Transverse colon (tissue), 4 donors: ENCODE measurements around the gene FBLN2. TPM values are rescaled to one million over a fixed set of nuclear protein-coding genes. Genes with fewer than 3 reads are reported as not detected.

ENCODE experiments used
- DNase-seq: peaks from one replicate; pipeline ENCODE4 v3.0.0-alpha.2; 2019
- H3K27ac ChIP-seq, 4 donors: fragments of 200-600 bp; sonication (generic); 2 replicates each; pipeline ENCODE4 v1.5.1; 2016 to 2018; ENCODE audit warnings: inconsistent platforms in 4 of 4
- H3K27me3 ChIP-seq: fragments of 200-600 bp; sonication (generic); 2 replicates; pipeline ENCODE4 v1.5.1; 2017; ENCODE audit warnings: inconsistent platforms
- H3K36me3 ChIP-seq, 4 donors: fragments of 200-600 bp; sonication (generic); 2 replicates each; pipeline ENCODE4 v1.5.1; 2017 to 2019; ENCODE audit warnings: inconsistent platforms in 4 of 4
- H3K4me1 ChIP-seq, 4 donors: fragments of 200-600 bp; sonication (generic); 2 replicates each; pipeline ENCODE4 v1.5.1; 2017 to 2020; ENCODE audit warnings: inconsistent platforms in 4 of 4
- H3K4me3 ChIP-seq, 4 donors: fragments of 200-600 bp; sonication (generic); 1 replicate in 1 of 4; 2 replicates in 3 of 4; pipeline versions ENCODE4 v1.5.1 to v1.6.1; 2017 to 2019; ENCODE audit warnings: inconsistent platforms in 4 of 4
- H3K9me3 ChIP-seq, 2 donors: fragments of 200-600 bp; sonication (generic); 2 replicates each; pipeline ENCODE4 v1.5.1; 2017 to 2019; ENCODE audit warnings: inconsistent platforms in 2 of 2
- CTCF ChIP-seq, 5 experiments: fragments of 200-600 bp in 3 of 5; fragments of 450-650 bp in 2 of 5; sonication (generic) in 3 of 5; IDR thresholded peaks; 1 replicate in 2 of 5; 2 replicates in 3 of 5; pipeline ENCODE4 v1.5.1; 2016 to 2017; ENCODE audit warnings: antibody characterized with exemption in 5 of 5, inconsistent platforms in 3 of 5, mild to moderate bottlenecking in 2 of 5, moderate library complexity in 1 of 5
- EP300 ChIP-seq: sonication (generic); formaldehyde crosslinking; IDR thresholded peaks from one replicate; pipeline ENCODE4 v1.6.1; 2017; ENCODE audit warnings: antibody characterized with exemption, low read depth
- POLR2A ChIP-seq: fragments of 450-650 bp; IDR thresholded peaks from one replicate; pipeline ENCODE4 v1.6.1; 2016; ENCODE audit warnings: antibody characterized with exemption, mild to moderate bottlenecking, moderate library complexity
- POLR2AphosphoS5 ChIP-seq, 3 donors: sonication (generic); formaldehyde crosslinking; IDR thresholded peaks; one replicate each; pipeline ENCODE4 v1.6.1; 2016; ENCODE audit warnings: antibody characterized with exemption in 3 of 3
- WGBS, 2 donors: methylation state at CpG; one replicate each; pipeline ENCODE4 v1.1.5; 2018; ENCODE audit warnings: low coverage in 1 of 2; 5-methylcytosine and 5-hydroxymethylcytosine counted together
- in situ Hi-C, 4 donors: fragments of 200-750 bp; cut with MboI; loops; one replicate each; pipeline versions ENCODE4 v1.15.0 to v1.15.1; 2017; ENCODE audit warnings: low sequenced_read_pairs in 3 of 4, low pct_ligation_motif_present in 1 of 4, low pct_unique_long_range_greater_than_20kb in 1 of 4
- intact Hi-C: fragments of 100-400 bp; cut with DNase I; formaldehyde crosslinking; loops from one replicate; pipeline ENCODE4 v1.15.1; 2023; ENCODE audit warnings: low total_unique reads
- total RNA-seq, 4 donors: library from RNA; depleted of rRNA; stranded (reverse); fragments of >200 nt; gene quantifications; one replicate each; pipeline ENCODE4 v1.1.0, GENCODE V29; 2016

Gene FBLN2
- total RNA-seq, 4 donors from 2014 or later: 23.0 to 51.5 (median 31.4) TPM

- WGBS, 2 donors: 80 to 93% methylated on average over 3 to 19 of the region's 20 CpGs
- no peaks in the 10 kb centered on the region for H3K9me3 ChIP-seq
- no peak overlapping the region for H3K27ac ChIP-seq
- no peak overlapping the region for H3K4me3 ChIP-seq
- intact Hi-C loops: no loop called here
- H3K27me3 ChIP-seq: no peaks in the 10 kb centered on the region
- no peak for TF ChIP-seq POLR2AphosphoS5 (IDR thresholded peaks at IDR 0.05)
- no peak for TF ChIP-seq POLR2A
- no peak for TF ChIP-seq CTCF (IDR thresholded peaks at IDR 0.05)
- TF ChIP-seq EP300: no peak
- H3K36me3 ChIP-seq: no peaks in the 10 kb centered on the region
- in situ Hi-C loops: no loop called here
- no peaks in the 10 kb centered on the region for H3K4me1 ChIP-seq
- DNase-seq: no peak
Observed at GRCh38 chr3:13567684-13568514, 19.0 kb downstream of the FBLN2 start.

GRCh38 chr3:13568515-13569028 is 19.6 kb downstream of the FBLN2 start:
- 78 to 100% methylated on average over 2 to 15 of the region's 15 CpGs for WGBS, 2 donors
- TF ChIP-seq POLR2AphosphoS5 (IDR thresholded peaks at IDR 0.05) (no peak), POLR2A (no peak), CTCF (IDR thresholded peaks at IDR 0.05) (no peak), EP300 (no peak)
- intact Hi-C loops: no loop called here
- no peaks in the 10 kb centered on the region for H3K36me3 ChIP-seq
- no peaks in the 10 kb centered on the region for H3K27me3 ChIP-seq
- no peaks in the 10 kb centered on the region for H3K9me3 ChIP-seq
- H3K27ac ChIP-seq: no peak overlapping the region
- no peaks in the 10 kb centered on the region for H3K4me1 ChIP-seq
- no peak overlapping the region for H3K4me3 ChIP-seq
- no peak for DNase-seq
- in situ Hi-C loops: no loop called here

- H3K27me3 ChIP-seq: no peaks in the 10 kb centered on the region
- H3K36me3 ChIP-seq: no peaks in the 10 kb centered on the region
- no peak for TF ChIP-seq CTCF (IDR thresholded peaks at IDR 0.05)
- TF ChIP-seq EP300: no peak
- no peak for TF ChIP-seq POLR2A
- TF ChIP-seq POLR2AphosphoS5 (IDR thresholded peaks at IDR 0.05): no peak
- intact Hi-C loops: no loop called here
- in situ Hi-C loops: no loop called here
- DNase-seq: no peak
- no peak overlapping the region for H3K27ac ChIP-seq
- H3K9me3 ChIP-seq: no peaks in the 10 kb centered on the region
- H3K4me3 ChIP-seq: no peak overlapping the region
- H3K4me1 ChIP-seq: no peaks in the 10 kb centered on the region
- 36 to 77% methylated on average over 2 to 7 of the region's 7 CpGs for WGBS, 2 donors
Observed at GRCh38 chr3:13569201-13569600, 20.3 kb downstream of the FBLN2 start.

GRCh38 chr3:13569641-13570390 is 20.9 kb downstream of the FBLN2 start:
- WGBS, 2 donors: 71% methylated on average over 26 of the region's 26 CpGs; no CpG with 5 or more reads in 1 of the 2 donors
- intact Hi-C loops: no loop called here
- TF ChIP-seq CTCF (IDR thresholded peaks at IDR 0.05) (no peak), EP300 (no peak), POLR2A (no peak), POLR2AphosphoS5 (IDR thresholded peaks at IDR 0.05) (no peak)

More at GRCh38 chr3:13569641-13570390, 20.9 kb downstream of the FBLN2 start:
- H3K4me1 ChIP-seq: no peaks in the 10 kb centered on the region
- no peaks in the 10 kb centered on the region for H3K27me3 ChIP-seq
- H3K27ac ChIP-seq: no peak overlapping the region
- DNase-seq: no peak
- H3K36me3 ChIP-seq: no peaks in the 10 kb centered on the region
- no peak overlapping the region for H3K4me3 ChIP-seq
- H3K9me3 ChIP-seq: no peaks in the 10 kb centered on the region
- in situ Hi-C loops: no loop called here
